ENCODE measurements around the gene CEP170B. TPM values are rescaled to one million over a fixed set of nuclear protein-coding genes. Genes with fewer than 3 reads are reported as not detected.

Gene CEP170B
- total and polyA plus RNA-seq, 2 of the 13 experiments (the other 11 are each of a cell fraction or from before 2014, with no cell fraction given) = 4.3 to 8.8 TPM

GRCh38 chr14:104933746-104934733 is 69.0 kb downstream of the CEP170B start:
- no TSS peak for BruUV-seq (replicated peaks)
- in situ Hi-C loops (cut with HindIII; ENCODE audit: extremely low pct_ligation_motif_present, low pct_unique_long_range_greater_than_20kb) = no loop called here
- FAIRE-seq = no peak
- ChIA-PET POLR2A (no interaction called here), CTCF (ENCODE audit: low intra/inter-chr PET ratio, low total read pairs) (interaction anchor here (1.5 to 1.6 kb wide), 2 partner anchors 112 kb away, joined by 4 to 5 read pairs; no protein-coding TSS in a partner anchor)
- no peak overlapping the region for H3K4me3 ChIP-seq (replicated peaks in 1 of 3; ENCODE audit: insufficient read depth in 1 of 3, low read depth in 2 of 3, low read length in 3 of 3)
- H3K27me3 ChIP-seq (ENCODE audit: control insufficient read depth in 1 of 2, insufficient read depth in 2 of 2, low read length in 2 of 2) = peaks cover 25 to 90% of the 10 kb centered on the region in 2 experiments
- H3K36me3 ChIP-seq (replicated peaks in 1 of 2; ENCODE audit: control insufficient read depth in 1 of 2, insufficient read depth in 2 of 2, low read length in 2 of 2) = no peaks in the 10 kb centered on the region
- H3K79me2 ChIP-seq (ENCODE audit: insufficient read depth, low read length) = no peaks in the 10 kb centered on the region
- WGBS (ENCODE audit: low lambda C conversion rate) = 22% methylated on average over 32 of the region's 42 CpGs
- H3K27ac ChIP-seq (ENCODE audit: extremely low read length, insufficient read depth, low read length) = no peak overlapping the region
- intact Hi-C loops (cut with micrococcal nuclease; ENCODE audit: unreplicated experiment) = loop anchor here (2.0 kb wide), 1 partner anchor 15 kb away; no protein-coding TSS in a partner anchor
- no peak overlapping the region for H3K9ac ChIP-seq (ENCODE audit: insufficient read depth, low read depth, low read length)
- no peaks in the 10 kb centered on the region; the same call in 1 of the 2 replicates for H3K4me1 ChIP-seq (ENCODE audit: insufficient read depth, low read length)
- H2AFZ ChIP-seq (ENCODE audit: low read length) = no peak overlapping the region
- no peaks in the 10 kb centered on the region for H4K20me1 ChIP-seq (ENCODE audit: insufficient read depth, low read length)
- no peak for DNase-seq (ENCODE audit: low spot score)
- TF ChIP-seq KDM3A (CRISPR knock-in tag; IDR thresholded peaks at IDR 0.05; ENCODE audit: low read depth) (no peak), ATM (IDR thresholded peaks at IDR 0.05; ENCODE audit: borderline replicate concordance) (no peak), ATF1 (CRISPR knock-in tag; IDR thresholded peaks at IDR 0.05) (no peak), JUN (CRISPR knock-in tag; IDR thresholded peaks at IDR 0.05) (no peak), ZNF577 (CRISPR knock-in tag; IDR thresholded peaks at IDR 0.05; ENCODE audit: borderline replicate concordance, low read depth) (no peak), KLF11 (CRISPR knock-in tag; IDR thresholded peaks at IDR 0.05) (no peak), MNT (IDR thresholded peaks at IDR 0.05) (no peak), FOXA3 (CRISPR knock-in tag; IDR thresholded peaks at IDR 0.05) (no peak), SOX6 (IDR thresholded peaks at IDR 0.05) (no peak), SOX6 (CRISPR knock-in tag; IDR thresholded peaks at IDR 0.05) (no peak), KLF15 (CRISPR knock-in tag; IDR thresholded peaks at IDR 0.05; ENCODE audit: borderline replicate concordance) (no peak), FOXK2 (IDR thresholded peaks at IDR 0.05) (no peak), ZNF570 (CRISPR knock-in tag; IDR thresholded peaks at IDR 0.05; ENCODE audit: borderline replicate concordance) (no peak), ZNF160 (CRISPR knock-in tag; IDR thresholded peaks at IDR 0.05) (no peak), SIX1 (CRISPR knock-in tag; IDR thresholded peaks at IDR 0.05; ENCODE audit: borderline replicate concordance) (no peak), NAIF1 (CRISPR knock-in tag; IDR thresholded peaks at IDR 0.05; ENCODE audit: borderline replicate concordance) (no peak), FOXK1 (CRISPR knock-in tag; IDR thresholded peaks at IDR 0.05; ENCODE audit: borderline replicate concordance, low read depth) (no peak), ZNF138 (CRISPR knock-in tag; IDR thresholded peaks at IDR 0.05; ENCODE audit: low read depth) (no peak)
- TF ChIP-seq, protein P1, sequence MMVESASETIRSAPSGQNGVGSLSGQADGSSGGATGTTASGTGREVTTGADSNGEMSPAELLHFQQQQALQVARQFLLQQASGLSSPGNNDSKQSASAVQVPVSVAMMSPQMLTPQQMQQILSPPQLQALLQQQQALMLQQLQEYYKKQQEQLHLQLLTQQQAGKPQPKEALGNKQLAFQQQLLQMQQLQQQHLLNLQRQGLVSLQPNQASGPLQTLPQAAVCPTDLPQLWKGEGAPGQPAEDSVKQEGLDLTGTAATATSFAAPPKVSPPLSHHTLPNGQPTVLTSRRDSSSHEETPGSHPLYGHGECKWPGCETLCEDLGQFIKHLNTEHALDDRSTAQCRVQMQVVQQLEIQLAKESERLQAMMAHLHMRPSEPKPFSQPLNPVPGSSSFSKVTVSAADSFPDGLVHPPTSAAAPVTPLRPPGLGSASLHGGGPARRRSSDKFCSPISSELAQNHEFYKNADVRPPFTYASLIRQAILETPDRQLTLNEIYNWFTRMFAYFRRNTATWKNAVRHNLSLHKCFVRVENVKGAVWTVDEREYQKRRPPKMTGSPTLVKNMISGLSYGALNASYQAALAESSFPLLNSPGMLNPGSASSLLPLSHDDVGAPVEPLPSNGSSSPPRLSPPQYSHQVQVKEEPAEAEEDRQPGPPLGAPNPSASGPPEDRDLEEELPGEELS (CRISPR knock-in tag; IDR thresholded peaks at IDR 0.05) = no peak
- TF ChIP-seq, protein P2, sequence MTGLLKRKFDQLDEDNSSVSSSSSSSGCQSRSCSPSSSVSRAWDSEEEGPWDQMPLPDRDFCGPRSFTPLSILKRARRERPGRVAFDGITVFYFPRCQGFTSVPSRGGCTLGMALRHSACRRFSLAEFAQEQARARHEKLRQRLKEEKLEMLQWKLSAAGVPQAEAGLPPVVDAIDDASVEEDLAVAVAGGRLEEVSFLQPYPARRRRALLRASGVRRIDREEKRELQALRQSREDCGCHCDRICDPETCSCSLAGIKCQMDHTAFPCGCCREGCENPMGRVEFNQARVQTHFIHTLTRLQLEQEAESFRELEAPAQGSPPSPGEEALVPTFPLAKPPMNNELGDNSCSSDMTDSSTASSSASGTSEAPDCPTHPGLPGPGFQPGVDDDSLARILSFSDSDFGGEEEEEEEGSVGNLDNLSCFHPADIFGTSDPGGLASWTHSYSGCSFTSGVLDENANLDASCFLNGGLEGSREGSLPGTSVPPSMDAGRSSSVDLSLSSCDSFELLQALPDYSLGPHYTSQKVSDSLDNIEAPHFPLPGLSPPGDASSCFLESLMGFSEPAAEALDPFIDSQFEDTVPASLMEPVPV (CRISPR knock-in tag; IDR thresholded peaks at IDR 0.05) = no peak
- H3K4me2 ChIP-seq (ENCODE audit: low read depth, low read length) = no peak overlapping the region
- H3K9me3 ChIP-seq (ENCODE audit: low read length) = no peaks in the 10 kb centered on the region
- no peak for ATAC-seq
